IMR-90 (cell line): ENCODE measurements around the gene PBX3. TPM values are rescaled to one million over a fixed set of nuclear protein-coding genes. Genes with fewer than 3 reads are reported as not detected.

Source experiments
- ATAC-seq: fragments of 200-7000 bp; cut with Tn5 transposase; 2 replicates; pipeline ENCODE4 v1.9.1; 2020; ENCODE audit warnings: low read depth, mild to moderate bottlenecking, moderate library complexity
- BruUV-seq: library from RNA; stranded (reverse); fragments of 400-500 nt; replicated peaks from 2 replicates; lab custom pipeline; 2021; lab: Mats Ljungman, UMichigan
- CTCF ChIA-PET: fragments of 300-600 bp; formaldehyde crosslinking; extraction: SDS; loops from one replicate; lab custom pipeline; 2021; ENCODE audit warnings: antibody characterized with exemption; lab: Yijun Ruan, JAX
- POLR2A ChIA-PET: fragments of 300-600 bp; sonication (Branson Sonifier 250); formaldehyde crosslinking; loops from one replicate; lab custom pipeline; 2022; ENCODE audit warnings: antibody characterized with exemption; ENCODE audit not compliant: unreplicated experiment; lab: Charles Lee
- DNase-seq: peaks from one replicate; pipeline ENCODE4 v3.0.0; 2013
- H2AFZ ChIP-seq: replicated peaks from 2 replicates; pipeline ENCODE3; 2013; ENCODE audit warnings: low read length, mild to moderate bottlenecking; ENCODE audit not compliant: poor library complexity
- H2AK5ac ChIP-seq: 2 replicates; pipeline ENCODE4 v1.6.1; 2013; ENCODE audit warnings: low read depth, low read length, inconsistent platforms
- H2AK9ac ChIP-seq: replicated peaks from 2 replicates; pipeline ENCODE3; 2013; ENCODE audit warnings: mild to moderate bottlenecking, low read depth, low read length, moderate library complexity; ENCODE audit not compliant: poor library complexity
- H2BK120ac ChIP-seq: 2 replicates; pipeline ENCODE4 v1.6.1; 2013; ENCODE audit warnings: low read depth, low read length, inconsistent platforms
- H2BK15ac ChIP-seq: 3 replicates; pipeline ENCODE4 v1.6.1; 2013; ENCODE audit warnings: low read depth, low read length, inconsistent platforms
- H2BK20ac ChIP-seq: 2 replicates; pipeline ENCODE4 v1.6.1; 2013; ENCODE audit warnings: low read depth, mild to moderate bottlenecking, inconsistent platforms, low read length, moderate library complexity
- H2BK5ac ChIP-seq: 2 replicates; pipeline ENCODE4 v1.6.1; 2013; ENCODE audit warnings: mild to moderate bottlenecking, low read depth, low read length, inconsistent platforms; ENCODE audit not compliant: poor library complexity, severe bottlenecking
- H3K14ac ChIP-seq: replicated peaks from 2 replicates; pipeline ENCODE4 v1.6.1; 2013; ENCODE audit warnings: low read depth, low read length, inconsistent platforms
- H3K18ac ChIP-seq: 2 replicates; pipeline ENCODE4 v1.6.1; 2013; ENCODE audit warnings: low read depth, low read length, control low read depth
- H3K23ac ChIP-seq: 2 replicates; pipeline ENCODE4 v1.6.1; 2013; ENCODE audit warnings: low read depth, low read length, inconsistent platforms
- H3K27ac ChIP-seq: 2 replicates; pipeline ENCODE4 v1.5.1; 2013; ENCODE audit warnings: mild to moderate bottlenecking, control low read depth, low read length; ENCODE audit not compliant: insufficient read depth
- H3K27me3 ChIP-seq: 2 replicates; pipeline ENCODE4 v1.6.1; 2013; ENCODE audit warnings: low read length; ENCODE audit not compliant: control insufficient read depth, insufficient read depth
- H3K36me3 ChIP-seq: 2 replicates; pipeline ENCODE4 v1.6.1; 2013; ENCODE audit warnings: low read length, mixed read lengths; ENCODE audit not compliant: control insufficient read depth, insufficient read depth
- H3K4ac ChIP-seq: 2 replicates; pipeline ENCODE4 v1.6.1; 2013; ENCODE audit warnings: low read depth, low read length, inconsistent platforms
- H3K4me1 ChIP-seq: 2 replicates; pipeline ENCODE4 v1.6.1; 2013; ENCODE audit warnings: low read length, mixed read lengths; ENCODE audit not compliant: control insufficient read depth, insufficient read depth
- H3K4me2 ChIP-seq: 2 replicates; pipeline ENCODE4 v1.6.1; 2013; ENCODE audit warnings: low read depth, mild to moderate bottlenecking, control low read depth, low read length, moderate library complexity
- H3K4me3 ChIP-seq: 2 replicates; pipeline ENCODE4 v1.5.1; 2013; ENCODE audit warnings: low read depth, mild to moderate bottlenecking, control low read depth, low read length, moderate library complexity; ENCODE audit not compliant: insufficient read depth
- H3K56ac ChIP-seq: 2 replicates; pipeline ENCODE4 v1.6.1; 2013; ENCODE audit warnings: low read length, inconsistent platforms; ENCODE audit not compliant: insufficient read depth; ENCODE audit errors: extremely low read depth
- H3K79me1 ChIP-seq, 2 experiments: 2 replicates each; pipeline ENCODE4 v1.6.1; 2013; ENCODE audit warnings: low read length in 2 of 2, inconsistent platforms in 1 of 2, low read depth in 1 of 2
- H3K9ac ChIP-seq: 2 replicates; pipeline ENCODE4 v1.6.1; 2013; ENCODE audit warnings: low read depth, low read length, control low read depth
- H3K9me1 ChIP-seq: 2 replicates; pipeline ENCODE4 v1.6.1; 2013; ENCODE audit warnings: low read length, inconsistent platforms; ENCODE audit not compliant: insufficient read depth
- H3K9me3 ChIP-seq: 2 replicates; pipeline ENCODE4 v1.6.1; 2013; ENCODE audit warnings: low read length; ENCODE audit not compliant: control insufficient read depth, insufficient read depth
- H4K20me1 ChIP-seq: 2 replicates; pipeline ENCODE4 v1.6.1; 2013; ENCODE audit warnings: low read length, inconsistent platforms; ENCODE audit not compliant: insufficient read depth
- H4K5ac ChIP-seq: 2 replicates; pipeline ENCODE4 v1.6.1; 2013; ENCODE audit warnings: mild to moderate bottlenecking, low read depth, low read length, control low read depth
- H4K8ac ChIP-seq, 2 experiments: 2 replicates each; pipeline ENCODE4 v1.6.1; 2013; ENCODE audit warnings: low read depth in 2 of 2, low read length in 2 of 2, control low read depth in 1 of 2, inconsistent platforms in 1 of 2
- H4K91ac ChIP-seq: 2 replicates; pipeline ENCODE4 v1.6.1; 2013; ENCODE audit warnings: low read depth, low read length, inconsistent platforms; ENCODE audit not compliant: insufficient read depth
- BHLHE40 ChIP-seq: fragments of 150-350 bp; IDR thresholded peaks from 2 replicates; pipeline ENCODE4 v1.6.1; 2016; ENCODE audit warnings: mild to moderate bottlenecking, low read depth, low read length
- CEBPB ChIP-seq: IDR thresholded peaks from 2 replicates; pipeline ENCODE4 v1.6.1; 2012; ENCODE audit warnings: low read depth, low read length, improper control_type of control experiment
- FOS ChIP-seq: fragments of 150-350 bp; IDR thresholded peaks from 2 replicates; pipeline ENCODE4 v1.6.1; 2016; ENCODE audit warnings: low read depth, low read length
- POLR2A ChIP-seq: IDR thresholded peaks from 2 replicates; pipeline ENCODE4 v1.6.1; 2012; ENCODE audit warnings: mild to moderate bottlenecking, low read depth, low read length
- RCOR1 ChIP-seq: IDR thresholded peaks from 2 replicates; pipeline ENCODE4 v1.6.1; 2012; ENCODE audit warnings: mild to moderate bottlenecking, low read length, improper control_type of control experiment; ENCODE audit not compliant: insufficient replicate concordance
- SMC3 ChIP-seq: fragments of 150-350 bp; IDR thresholded peaks from 2 replicates; pipeline ENCODE4 v1.6.1; 2016; ENCODE audit warnings: low read depth, mild to moderate bottlenecking, antibody characterized with exemption, low read length, moderate library complexity
- WGBS, 2 experiments: methylation state at CpG; one replicate each; pipeline versions ENCODE4 v1.1.5 to v1.1.7; 2013; ENCODE audit warnings: missing lambda C conversion rate in 2 of 2; ENCODE audit not compliant: insufficient read length in 1 of 2; ENCODE audit errors: extremely low coverage in 2 of 2; 5-methylcytosine and 5-hydroxymethylcytosine counted together
- dilution Hi-C: fragments of 300-500 bp; cut with HindIII; formaldehyde crosslinking; loops from one replicate; pipeline ENCODE4 v1.14.3; 2018; ENCODE audit warnings: low sequenced_read_pairs; ENCODE audit not compliant: unreplicated experiment
- in situ Hi-C: fragments of 300-500 bp; cut with MboI; formaldehyde crosslinking; loops from 3 replicates; pipeline ENCODE4 v1.14.3; 2019; ENCODE audit warnings: low sequenced_read_pairs, inconsistent platforms, mixed read lengths
- intact Hi-C: fragments of 100-400 bp; cut with micrococcal nuclease; formaldehyde crosslinking; loops from 2 replicates; pipeline ENCODE4 v1.10.0; 2022
- polyA plus RNA-seq, 3 experiments: library from polyadenylated mRNA; depleted of rRNA; stranded (reverse); fragments of >200 nt; gene quantifications; 2 replicates each; pipeline ENCODE4 v1.2.3, GENCODE V29; 2012; ENCODE audit warnings: low replicate concordance in 1 of 3
- total RNA-seq: library from RNA; depleted of rRNA; stranded (reverse); fragments of >200 nt; gene quantifications from 2 replicates; pipeline ENCODE4 v1.2.3, GENCODE V29; 2012

Gene PBX3
- total and polyA plus RNA-seq, 2 of the 4 experiments (the other 2 are of a cell fraction) = 12.0 to 15.6 TPM

DNA sequence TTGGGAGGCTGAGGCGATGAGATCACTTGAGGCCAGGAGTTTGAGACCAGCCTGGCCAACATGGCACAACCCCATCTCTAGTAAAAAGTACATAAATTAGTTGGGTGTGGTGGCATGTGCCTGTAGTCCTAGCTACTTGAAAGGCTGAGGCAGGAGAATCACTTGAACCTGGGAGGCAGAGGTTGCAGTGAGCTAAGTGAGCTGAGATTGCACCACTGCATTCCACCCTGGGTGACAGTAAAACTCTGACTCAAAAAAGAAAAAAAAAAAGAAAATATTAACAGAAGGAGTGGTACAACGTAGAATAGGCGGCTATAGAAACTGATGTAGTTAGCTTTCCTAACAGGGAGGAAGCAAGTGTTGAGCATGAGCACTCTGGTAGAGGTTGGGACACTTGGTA lies 59.9 kb downstream of the PBX3 start:
- H2BK20ac ChIP-seq = no peak overlapping the region
- no peaks in the 10 kb centered on the region for H3K27me3 ChIP-seq
- no peak overlapping the region for H3K56ac ChIP-seq
- no peak overlapping the region for H2AK9ac ChIP-seq
- no peak overlapping the region for H3K27ac ChIP-seq
- no TSS peak for BruUV-seq
- peaks cover 16 to 36% of the 10 kb centered on the region in 2 experiments for H3K79me1 ChIP-seq
- CTCF ChIA-PET = no interaction called here
- H2AFZ ChIP-seq = no peak overlapping the region
- intact Hi-C loops = no loop called here
- no CpG with 5 or more reads among the region's 3 CpGs for WGBS, 2 experiments
- 0 out of 2 replicates have a peak, but pooled peaks cover 7% of the 10 kb centered on the region for H3K9me1 ChIP-seq
- H2AK5ac ChIP-seq = no peak overlapping the region
- no peak overlapping the region for H3K23ac ChIP-seq
- dilution Hi-C loops = no loop called here
- ATAC-seq (peak; percentile 65), DNase-seq (peak; percentile 61)
- no peak overlapping the region for H2BK15ac ChIP-seq
- no peak overlapping the region for H2BK120ac ChIP-seq
- H4K5ac ChIP-seq = no peak overlapping the region
- H2BK5ac ChIP-seq = no peak overlapping the region
- peaks cover 11% of the 10 kb centered on the region for H3K4me1 ChIP-seq
- H3K9me3 ChIP-seq = no peaks in the 10 kb centered on the region
- H3K4ac ChIP-seq = no peak overlapping the region
- H4K8ac ChIP-seq = no peak overlapping the region
- no peak overlapping the region for H4K91ac ChIP-seq
- H4K20me1 ChIP-seq = no peaks in the 10 kb centered on the region
- in situ Hi-C loops = no loop called here
- no peak overlapping the region for H3K4me3 ChIP-seq
- H3K18ac ChIP-seq = no peak overlapping the region
- H3K9ac ChIP-seq = no peak overlapping the region
- H3K14ac ChIP-seq = no peak overlapping the region
- peak; percentile 26; the same call in 1 of the 2 replicates for TF ChIP-seq BHLHE40
- no peak for TF ChIP-seq FOS
- TF ChIP-seq RCOR1 = no peak
- TF ChIP-seq SMC3 = no peak
- no peak for TF ChIP-seq POLR2A
- TF ChIP-seq CEBPB = peak; percentile 87
- no peak overlapping the region; the same call in 1 of the 2 replicates for H3K4me2 ChIP-seq
- no peaks in the 10 kb centered on the region for H3K36me3 ChIP-seq
- POLR2A ChIA-PET = no interaction called here
